ENCODE data around the gene SLC15A3.
"Not testable (repeated sequence)": the region's sequence is repeated elsewhere in the genome, so short reads cannot be mapped to it uniquely, and the experiment has no call there.

SLC15A3 gene

DNA sequence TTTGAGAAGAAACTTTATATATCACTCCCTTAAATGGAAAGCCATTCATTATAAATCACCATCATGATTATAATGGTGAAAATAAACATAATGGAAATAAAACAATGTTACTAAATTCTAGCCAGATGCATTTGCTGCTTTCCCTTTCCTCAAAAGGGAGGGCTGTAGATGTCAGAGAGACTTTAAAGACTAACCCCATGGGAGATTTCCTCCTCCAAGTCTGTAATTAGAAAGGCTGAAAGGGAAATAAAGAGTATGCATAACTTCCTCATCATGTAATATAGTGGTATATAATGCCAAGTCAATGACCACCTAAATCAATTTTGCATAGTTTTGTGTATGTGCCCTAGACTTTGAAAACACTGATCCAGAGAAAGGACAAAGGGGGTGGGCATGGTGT, 25.9 kb upstream of the SLC15A3 start:
- Histone ChIP-seq H3K36me3 (ENCODE audit: control insufficient read depth in 5 of 5, insufficient read depth in 5 of 5, low read length in 5 of 5) (no peaks in the 10 kb centered on the region), H3K27ac (ENCODE audit: low read depth, low read length) (no peak overlapping the region), H3K4me3 (ENCODE audit: low read depth in 1 of 5, low read length in 5 of 5) (no peak overlapping the region), H3K9ac (ENCODE audit: low read length in 5 of 5) (no peak overlapping the region), H3K9me3 (ENCODE audit: control insufficient read depth in 5 of 5, low read length in 5 of 5) (no peaks in the 10 kb centered on the region), H3K4me1 (ENCODE audit: control insufficient read depth in 5 of 5, insufficient read depth in 5 of 5, low read length in 5 of 5) (no peaks in the 10 kb centered on the region), H3K27me3 (ENCODE audit: control insufficient read depth in 5 of 5, insufficient read depth in 4 of 5, low read length in 5 of 5) (peaks cover 0 to 7% (median 0%) of the 10 kb centered on the region in 5 donors)

DNA sequence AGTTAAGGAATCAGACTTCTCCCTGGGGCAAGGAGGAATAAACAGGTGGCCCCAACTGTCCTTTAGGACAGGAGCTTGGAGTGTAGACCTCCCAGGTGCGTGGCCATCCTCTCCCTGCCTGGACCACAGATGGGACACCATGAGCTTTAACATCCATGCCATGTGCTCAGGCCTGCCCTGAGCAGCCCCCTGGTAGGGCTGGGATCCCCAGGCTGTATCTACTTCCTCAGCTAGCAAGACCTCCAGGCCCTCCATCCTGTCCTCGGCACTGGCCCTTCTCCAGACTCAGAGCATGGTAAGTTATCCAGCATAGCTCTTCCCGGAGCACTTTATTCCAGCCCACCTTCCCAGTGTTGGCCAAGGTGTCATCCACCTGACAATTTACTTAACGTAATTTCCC, 25.2 kb upstream of the SLC15A3 start:
- H3K9ac ChIP-seq (ENCODE audit: low read length in 5 of 5) = no peak overlapping the region
- no peaks in the 10 kb centered on the region for H3K36me3 ChIP-seq (ENCODE audit: control insufficient read depth in 5 of 5, insufficient read depth in 5 of 5, low read length in 5 of 5)
- no peaks in the 10 kb centered on the region for H3K4me1 ChIP-seq (ENCODE audit: control insufficient read depth in 5 of 5, insufficient read depth in 5 of 5, low read length in 5 of 5)
- peaks cover 0 to 7% (median 0%) of the 10 kb centered on the region in 5 donors for H3K27me3 ChIP-seq (ENCODE audit: control insufficient read depth in 5 of 5, insufficient read depth in 4 of 5, low read length in 5 of 5)
- no peaks in the 10 kb centered on the region for H3K9me3 ChIP-seq (ENCODE audit: control insufficient read depth in 5 of 5, low read length in 5 of 5)
- no peak overlapping the region for H3K27ac ChIP-seq (ENCODE audit: low read depth, low read length)
- H3K4me3 ChIP-seq (ENCODE audit: low read depth in 1 of 5, low read length in 5 of 5) = no peak overlapping the region

DNA sequence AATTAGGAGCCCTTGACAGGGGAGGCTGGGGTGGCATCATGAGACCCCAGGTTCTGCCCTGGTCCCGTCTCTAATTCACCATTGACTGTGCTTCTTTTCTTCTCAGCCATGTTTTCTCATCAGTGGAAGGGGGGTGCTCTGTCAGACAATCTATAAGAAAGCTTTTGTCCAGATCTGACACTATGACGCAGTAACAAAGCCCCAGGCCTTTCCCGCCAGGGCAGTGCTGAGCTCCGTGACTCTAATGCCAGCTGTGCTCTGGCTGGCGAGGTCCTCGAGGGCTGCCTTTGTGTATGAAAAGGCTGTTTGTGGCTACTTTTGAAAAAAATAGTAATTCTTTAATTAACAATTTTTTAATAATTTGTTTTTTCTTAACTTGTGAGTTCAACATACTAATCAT, 22.8 kb upstream of the SLC15A3 start:
- Histone ChIP-seq H3K27me3 (ENCODE audit: control insufficient read depth in 5 of 5, insufficient read depth in 4 of 5, low read length in 5 of 5) (peaks cover 0 to 5% (median 0%) of the 10 kb centered on the region in 5 donors), H3K4me1 (ENCODE audit: control insufficient read depth in 5 of 5, insufficient read depth in 5 of 5, low read length in 5 of 5) (peaks cover 0 to 5% (median 0%) of the 10 kb centered on the region in 5 donors), H3K9ac (ENCODE audit: low read length in 5 of 5) (no peak overlapping the region), H3K36me3 (ENCODE audit: control insufficient read depth in 5 of 5, insufficient read depth in 5 of 5, low read length in 5 of 5) (no peaks in the 10 kb centered on the region), H3K9me3 (ENCODE audit: control insufficient read depth in 5 of 5, low read length in 5 of 5) (no peaks in the 10 kb centered on the region), H3K4me3 (ENCODE audit: low read depth in 1 of 5, low read length in 5 of 5) (no peak overlapping the region), H3K27ac (ENCODE audit: low read depth, low read length) (no peak overlapping the region)

- H3K9me3 ChIP-seq (ENCODE audit: control insufficient read depth in 5 of 5, low read length in 5 of 5); H3K27ac ChIP-seq (ENCODE audit: low read depth, low read length); H3K9ac ChIP-seq (ENCODE audit: low read length in 5 of 5); H3K27me3 ChIP-seq (ENCODE audit: control insufficient read depth in 5 of 5, insufficient read depth in 4 of 5, low read length in 5 of 5); H3K4me3 ChIP-seq (ENCODE audit: low read depth in 1 of 5, low read length in 5 of 5); H3K36me3 ChIP-seq (ENCODE audit: control insufficient read depth in 5 of 5, insufficient read depth in 5 of 5, low read length in 5 of 5); H3K4me1 ChIP-seq (ENCODE audit: control insufficient read depth in 5 of 5, insufficient read depth in 5 of 5, low read length in 5 of 5): not testable (repeated sequence)
These were observed 22.3 kb upstream of the SLC15A3 start for GRCh38 chr11:60974316-60974715.

DNA sequence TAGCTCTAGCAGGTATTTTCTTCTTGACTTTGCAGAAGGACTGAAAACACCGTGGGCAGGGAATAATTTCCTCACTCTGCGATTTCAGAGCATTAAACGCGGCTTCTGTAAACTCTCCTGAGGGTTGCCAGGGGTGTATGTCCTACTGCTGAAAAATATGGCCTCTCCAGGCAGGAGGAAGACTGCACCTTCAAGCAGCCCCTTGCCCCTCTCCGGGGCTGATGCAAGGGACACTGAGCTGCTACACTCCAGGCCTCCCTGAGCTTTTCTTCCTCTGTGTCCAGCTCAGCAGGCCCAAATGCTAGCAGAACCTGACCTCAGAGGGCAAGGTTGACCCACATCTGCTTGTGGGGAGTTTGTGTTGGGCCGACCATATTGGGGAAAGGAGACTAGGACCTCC, 21.7 kb upstream of the SLC15A3 start:
- Histone ChIP-seq H3K27ac (ENCODE audit: low read depth, low read length) (no peak overlapping the region), H3K9me3 (ENCODE audit: control insufficient read depth in 5 of 5, low read length in 5 of 5) (no peaks in the 10 kb centered on the region), H3K4me1 (ENCODE audit: control insufficient read depth in 5 of 5, insufficient read depth in 5 of 5, low read length in 5 of 5) (peaks cover 0 to 5% (median 0%) of the 10 kb centered on the region in 5 donors), H3K4me3 (ENCODE audit: low read depth in 1 of 5, low read length in 5 of 5) (no peak overlapping the region), H3K9ac (ENCODE audit: low read length in 5 of 5) (no peak overlapping the region), H3K27me3 (ENCODE audit: control insufficient read depth in 5 of 5, insufficient read depth in 4 of 5, low read length in 5 of 5) (peaks cover 0 to 5% (median 0%) of the 10 kb centered on the region in 5 donors), H3K36me3 (ENCODE audit: control insufficient read depth in 5 of 5, insufficient read depth in 5 of 5, low read length in 5 of 5) (no peaks in the 10 kb centered on the region)

GRCh38 chr11:60972182-60973030, 20.4 kb upstream of the SLC15A3 start:
- H3K4me3 ChIP-seq (ENCODE audit: low read depth in 1 of 5, low read length in 5 of 5) = peak overlapping the region in 2 of 5 donors; percentile 27
- H3K9ac ChIP-seq (ENCODE audit: low read length in 5 of 5) = no peak overlapping the region
- peaks cover 0 to 5% (median 0%) of the 10 kb centered on the region in 5 donors for H3K9me3 ChIP-seq (ENCODE audit: control insufficient read depth in 5 of 5, low read length in 5 of 5)

GRCh38 chr11:60971520-60971919, 19.5 kb upstream of the SLC15A3 start, which contains the start of gene CD6:
CD6 (plus strand) TSS chr11:60971680; CDS start chr11:60971866, 186 bp downstream.
- Histone ChIP-seq H3K27ac (ENCODE audit: low read depth, low read length) (no peak within 1 kb of the TSS), H3K9me3 (ENCODE audit: control insufficient read depth in 5 of 5, low read length in 5 of 5) (peaks cover 0 to 5% (median 0%) of the 10 kb centered on the region in 5 donors), H3K9ac (ENCODE audit: low read length in 5 of 5) (no peak within 1 kb of the TSS), H3K4me1 (ENCODE audit: control insufficient read depth in 5 of 5, insufficient read depth in 5 of 5, low read length in 5 of 5) (peaks cover 0 to 9% (median 0%) of the 10 kb centered on the region in 5 donors), H3K36me3 (ENCODE audit: control insufficient read depth in 5 of 5, insufficient read depth in 5 of 5, low read length in 5 of 5) (no peaks in the 10 kb centered on the region), H3K4me3 (ENCODE audit: low read depth in 1 of 5, low read length in 5 of 5) (peak within 1 kb of the TSS in 2 of 5 donors; percentile 27), H3K27me3 (ENCODE audit: control insufficient read depth in 5 of 5, insufficient read depth in 4 of 5, low read length in 5 of 5) (peaks cover 0 to 5% (median 0%) of the 10 kb centered on the region in 5 donors)

More at GRCh38 chr11:60972182-60973030, 20.4 kb upstream of the SLC15A3 start:
- H3K27me3 ChIP-seq (ENCODE audit: control insufficient read depth in 5 of 5, insufficient read depth in 4 of 5, low read length in 5 of 5) = peaks cover 0 to 5% (median 0%) of the 10 kb centered on the region in 5 donors
- H3K4me1 ChIP-seq (ENCODE audit: control insufficient read depth in 5 of 5, insufficient read depth in 5 of 5, low read length in 5 of 5) = peaks cover 0 to 5% (median 0%) of the 10 kb centered on the region in 5 donors
- no peak overlapping the region for H3K27ac ChIP-seq (ENCODE audit: low read depth, low read length)
- no peaks in the 10 kb centered on the region for H3K36me3 ChIP-seq (ENCODE audit: control insufficient read depth in 5 of 5, insufficient read depth in 5 of 5, low read length in 5 of 5)

- Histone ChIP-seq H3K9me3 (ENCODE audit: control insufficient read depth in 5 of 5, low read length in 5 of 5) (peaks cover 0 to 5% (median 0%) of the 10 kb centered on the region in 5 donors), H3K27ac (ENCODE audit: low read depth, low read length) (no peak overlapping the region), H3K9ac (ENCODE audit: low read length in 5 of 5) (no peak overlapping the region), H3K36me3 (ENCODE audit: control insufficient read depth in 5 of 5, insufficient read depth in 5 of 5, low read length in 5 of 5) (no peaks in the 10 kb centered on the region), H3K27me3 (ENCODE audit: control insufficient read depth in 5 of 5, insufficient read depth in 4 of 5, low read length in 5 of 5) (peaks cover 0 to 5% (median 0%) of the 10 kb centered on the region in 5 donors), H3K4me3 (ENCODE audit: low read depth in 1 of 5, low read length in 5 of 5) (no peak overlapping the region), H3K4me1 (ENCODE audit: control insufficient read depth in 5 of 5, insufficient read depth in 5 of 5, low read length in 5 of 5) (peaks cover 0 to 9% (median 0%) of the 10 kb centered on the region in 5 donors)
These were observed 18.9 kb upstream of the SLC15A3 start for GRCh38 chr11:60970890-60971289.

- H3K27me3 ChIP-seq (ENCODE audit: control insufficient read depth in 5 of 5, insufficient read depth in 4 of 5, low read length in 5 of 5) = peaks cover 0 to 5% (median 0%) of the 10 kb centered on the region in 5 donors
- H3K36me3 ChIP-seq (ENCODE audit: control insufficient read depth in 5 of 5, insufficient read depth in 5 of 5, low read length in 5 of 5) = no peaks in the 10 kb centered on the region
- no peak overlapping the region for H3K9ac ChIP-seq (ENCODE audit: low read length in 5 of 5)
- H3K4me1 ChIP-seq (ENCODE audit: control insufficient read depth in 5 of 5, insufficient read depth in 5 of 5, low read length in 5 of 5) = peaks cover 0 to 9% (median 0%) of the 10 kb centered on the region in 5 donors
- H3K4me3 ChIP-seq (ENCODE audit: low read depth in 1 of 5, low read length in 5 of 5) = no peak overlapping the region
- H3K9me3 ChIP-seq (ENCODE audit: control insufficient read depth in 5 of 5, low read length in 5 of 5) = peaks cover 0 to 5% (median 0%) of the 10 kb centered on the region in 5 donors
- H3K27ac ChIP-seq (ENCODE audit: low read depth, low read length) = no peak overlapping the region
These were observed 18.4 kb upstream of the SLC15A3 start for GRCh38 chr11:60970369-60970774.

DNA sequence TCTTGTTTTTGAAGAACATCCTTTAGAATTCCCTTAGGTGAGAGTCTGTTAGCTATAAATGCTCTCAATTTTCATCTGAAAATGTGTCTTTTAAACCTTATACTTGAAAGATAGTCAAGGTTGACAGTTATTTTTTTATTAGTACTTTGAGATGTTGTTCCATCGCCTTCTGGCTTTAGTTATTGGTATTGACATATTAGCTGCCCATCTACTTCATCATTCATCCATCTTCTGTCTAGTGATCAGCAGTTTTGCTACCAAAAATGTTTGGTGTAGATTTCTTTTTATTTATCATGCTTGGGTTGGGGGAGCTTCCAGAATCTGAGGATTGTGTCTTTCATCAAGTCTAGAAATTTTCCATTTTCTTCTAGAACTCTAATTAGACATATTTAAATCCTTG, 16.2 kb upstream of the SLC15A3 start:
- Histone ChIP-seq H3K27me3 (ENCODE audit: control insufficient read depth in 5 of 5, insufficient read depth in 4 of 5, low read length in 5 of 5) (peaks cover 0 to 5% (median 0%) of the 10 kb centered on the region in 5 donors), H3K9me3 (ENCODE audit: control insufficient read depth in 5 of 5, low read length in 5 of 5) (peaks cover 0 to 5% (median 0%) of the 10 kb centered on the region in 5 donors), H3K4me3 (ENCODE audit: low read depth in 1 of 5, low read length in 5 of 5) (no peak overlapping the region), H3K36me3 (ENCODE audit: control insufficient read depth in 5 of 5, insufficient read depth in 5 of 5, low read length in 5 of 5) (no peaks in the 10 kb centered on the region), H3K9ac (ENCODE audit: low read length in 5 of 5) (no peak overlapping the region), H3K4me1 (ENCODE audit: control insufficient read depth in 5 of 5, insufficient read depth in 5 of 5, low read length in 5 of 5) (peaks cover 0 to 9% (median 0%) of the 10 kb centered on the region in 5 donors), H3K27ac (ENCODE audit: low read depth, low read length) (no peak overlapping the region)

All from subcutaneous abdominal adipose tissue (tissue), 5 donors.